HL-60 (cell line): Measurements from ENCODE around the gene QSOX2.

Experiments
- DNase-seq, 2 experiments: peaks; one replicate each; pipeline ENCODE4 v3.0.0-alpha.2; 2010 to 2020; ENCODE audit warnings: low read depth in 1 of 2, low spot score in 1 of 2
- H3K27ac ChIP-seq: fragments of 250-450 bp; sonication (Bioruptor Pico); replicated peaks from 2 replicates; pipeline ENCODE4 v1.5.1; 2020; ENCODE audit warnings: mild to moderate bottlenecking, moderate library complexity
- H3K27me3 ChIP-seq: fragments of 250-450 bp; sonication (Bioruptor Pico); 2 replicates; pipeline ENCODE4 v1.5.1; 2021; ENCODE audit warnings: mild to moderate bottlenecking, moderate library complexity; ENCODE audit not compliant: insufficient read depth, poor library complexity, severe bottlenecking
- H3K4me3 ChIP-seq: replicated peaks from 2 replicates; pipeline ENCODE4 v1.5.1; 2011; ENCODE audit warnings: mild to moderate bottlenecking, control low read depth, low read length; ENCODE audit not compliant: insufficient read depth
- GABPA ChIP-seq: IDR thresholded peaks from 2 replicates; pipeline ENCODE4 v1.6.1; 2012; ENCODE audit warnings: low read depth
- POLR2AphosphoS5 ChIP-seq: IDR thresholded peaks from 2 replicates; pipeline ENCODE4 v1.6.1; 2012; ENCODE audit warnings: low read depth
- REST ChIP-seq: IDR thresholded peaks from 2 replicates; pipeline ENCODE4 v1.6.1; 2012; ENCODE audit warnings: low read depth; ENCODE audit not compliant: insufficient replicate concordance
- SPI1 ChIP-seq: IDR thresholded peaks from 2 replicates; pipeline ENCODE4 v1.6.1; 2012; ENCODE audit warnings: low read depth, mild to moderate bottlenecking, borderline replicate concordance
- TF ChIP-seq, protein P1 (sequence below): IDR thresholded peaks from one replicate; pipeline ENCODE4 v1.5.1; 2011; ENCODE audit warnings: low read length, control low read depth, inconsistent platforms; ENCODE audit not compliant: insufficient read depth

Gene QSOX2

DNA sequence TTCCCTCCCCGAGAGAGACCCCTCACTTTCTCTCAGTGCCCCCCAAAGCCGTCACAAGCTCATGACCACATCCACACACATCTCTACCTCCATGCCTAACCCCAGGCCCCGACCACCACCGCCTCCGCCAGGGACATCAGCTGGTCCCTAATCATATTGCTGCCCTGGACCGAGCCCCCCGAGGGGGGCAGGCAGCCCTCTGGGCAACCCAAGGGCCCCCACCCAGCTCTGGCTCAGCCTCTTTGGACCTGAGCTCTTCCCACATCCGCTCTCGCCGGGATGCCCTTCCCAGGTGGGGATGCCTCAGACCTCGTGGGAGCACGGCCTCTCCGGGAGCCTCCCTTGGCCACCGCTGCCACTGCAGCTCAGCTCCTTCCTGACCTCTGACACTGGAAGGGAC lies 59.2 kb downstream of the QSOX2 start:
- no peak overlapping the region for H3K4me3 ChIP-seq
- H3K27ac ChIP-seq: no peak overlapping the region
- no peak for DNase-seq
- H3K27me3 ChIP-seq: peaks cover 15% of the 10 kb centered on the region
- no peak for TF ChIP-seq GABPA

DNA sequence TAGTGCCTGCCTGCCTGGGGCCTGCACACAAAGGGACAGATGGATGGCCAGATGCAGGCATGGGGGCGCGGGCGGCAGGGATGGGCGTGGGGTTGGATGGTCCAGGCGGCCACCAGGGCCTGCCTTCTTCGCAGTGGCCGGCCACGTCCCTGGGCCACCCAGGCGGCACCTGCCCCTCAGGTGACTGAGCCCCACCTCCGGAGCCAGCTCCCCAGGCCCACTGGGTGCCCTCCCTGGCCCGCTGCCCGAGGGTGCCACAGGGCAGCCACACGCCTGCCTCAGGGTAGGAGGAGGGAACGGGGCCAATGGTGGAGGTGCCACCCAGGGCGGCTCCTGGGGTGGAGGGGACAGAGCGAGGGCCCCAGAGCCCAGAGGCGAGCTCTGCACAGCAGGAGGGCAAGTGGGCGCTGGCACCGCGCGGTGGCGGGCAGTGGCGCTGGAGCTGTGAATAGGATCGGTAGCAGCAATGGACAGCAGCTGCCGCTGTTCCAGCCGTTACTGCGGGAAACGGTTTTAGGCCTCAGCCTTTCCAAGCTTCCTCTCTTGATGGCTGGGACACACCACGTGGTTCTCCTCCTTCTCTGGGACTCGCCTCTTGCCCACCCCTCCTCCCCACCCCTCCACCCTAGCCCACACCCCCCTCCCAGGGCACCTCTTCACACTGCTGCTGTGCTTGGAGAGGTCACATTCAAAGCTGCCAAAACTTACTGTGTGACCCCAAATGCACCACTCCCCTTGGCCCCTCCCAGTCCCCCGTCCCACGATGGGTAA lies 59.8 kb downstream of the QSOX2 start:
- TF ChIP-seq GABPA (no peak), REST (no peak), POLR2AphosphoS5 (no peak), SPI1 (no peak)
- TF ChIP-seq, protein P1, sequence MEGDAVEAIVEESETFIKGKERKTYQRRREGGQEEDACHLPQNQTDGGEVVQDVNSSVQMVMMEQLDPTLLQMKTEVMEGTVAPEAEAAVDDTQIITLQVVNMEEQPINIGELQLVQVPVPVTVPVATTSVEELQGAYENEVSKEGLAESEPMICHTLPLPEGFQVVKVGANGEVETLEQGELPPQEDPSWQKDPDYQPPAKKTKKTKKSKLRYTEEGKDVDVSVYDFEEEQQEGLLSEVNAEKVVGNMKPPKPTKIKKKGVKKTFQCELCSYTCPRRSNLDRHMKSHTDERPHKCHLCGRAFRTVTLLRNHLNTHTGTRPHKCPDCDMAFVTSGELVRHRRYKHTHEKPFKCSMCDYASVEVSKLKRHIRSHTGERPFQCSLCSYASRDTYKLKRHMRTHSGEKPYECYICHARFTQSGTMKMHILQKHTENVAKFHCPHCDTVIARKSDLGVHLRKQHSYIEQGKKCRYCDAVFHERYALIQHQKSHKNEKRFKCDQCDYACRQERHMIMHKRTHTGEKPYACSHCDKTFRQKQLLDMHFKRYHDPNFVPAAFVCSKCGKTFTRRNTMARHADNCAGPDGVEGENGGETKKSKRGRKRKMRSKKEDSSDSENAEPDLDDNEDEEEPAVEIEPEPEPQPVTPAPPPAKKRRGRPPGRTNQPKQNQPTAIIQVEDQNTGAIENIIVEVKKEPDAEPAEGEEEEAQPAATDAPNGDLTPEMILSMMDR: no peak
- H3K27me3 ChIP-seq: peaks cover 14% of the 10 kb centered on the region
- no peak for DNase-seq

DNA sequence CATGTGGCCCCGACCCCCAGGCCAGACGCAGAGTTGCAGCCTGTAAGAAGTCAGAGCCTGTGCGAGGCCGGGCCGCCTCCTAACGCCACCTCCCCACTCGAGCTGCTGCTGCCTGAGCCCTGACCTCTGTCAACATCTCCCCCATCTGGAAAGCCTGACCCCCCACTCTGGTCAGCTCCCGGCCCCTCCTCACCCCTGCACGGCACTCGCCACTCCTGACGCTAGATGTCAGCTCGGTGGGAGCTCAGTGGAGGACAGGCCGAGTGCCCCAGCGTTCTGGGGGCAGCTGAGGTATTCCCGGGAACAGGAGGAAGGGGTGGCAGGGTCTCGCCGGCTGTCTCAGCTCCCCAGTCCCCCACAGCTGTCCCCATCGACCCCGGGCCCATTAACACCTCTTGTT lies 60.5 kb downstream of the QSOX2 start:
- no peak overlapping the region for H3K27ac ChIP-seq
- TF ChIP-seq GABPA (no peak), POLR2AphosphoS5 (no peak), SPI1 (no peak)
- TF ChIP-seq, protein P1: no peak
- peaks cover 6% of the 10 kb centered on the region for H3K27me3 ChIP-seq
- DNase-seq: no peak
- H3K4me3 ChIP-seq: no peak overlapping the region

More for the DNA sequence above, 59.8 kb downstream of the QSOX2 start:
- Histone ChIP-seq H3K27ac (no peak overlapping the region), H3K4me3 (no peak overlapping the region)

- Histone ChIP-seq H3K27ac (no peak overlapping the region), H3K27me3 (no peaks in the 10 kb centered on the region), H3K4me3 (no peak overlapping the region)
- no peak for TF ChIP-seq SPI1
- TF ChIP-seq REST: no peak
- TF ChIP-seq, protein P1: no peak
- no peak for TF ChIP-seq GABPA
- no peak for TF ChIP-seq POLR2AphosphoS5
- DNase-seq: no peak
Observed at GRCh38 chr9:136182850-136183422, 62.7 kb downstream of the QSOX2 start.
